ENCODE data around the gene VPS11.

VPS11 gene

GRCh38 chr11:119115484-119116234, 48.0 kb downstream of the VPS11 start:
- peak overlapping the region in 1 of 7 experiments; percentile 3 for H3K4me3 ChIP-seq
- H3K27ac ChIP-seq, result peak overlapping the region in 15 of 21 experiments; percentile 5 to 80 (median 64)

GRCh38 chr11:119116235-119116594, 48.6 kb downstream of the VPS11 start:
- peak overlapping the region in 15 of 21 experiments; percentile 5 to 80 (median 64) for H3K27ac ChIP-seq
- no peak overlapping the region for H3K4me3 ChIP-seq

- Histone ChIP-seq H3K27ac (peak overlapping the region in 12 of 21 experiments; percentile 5 to 80 (median 64)), H3K4me3 (no peak overlapping the region)
These were observed 49.0 kb downstream of the VPS11 start for GRCh38 chr11:119116601-119117000.

DNA sequence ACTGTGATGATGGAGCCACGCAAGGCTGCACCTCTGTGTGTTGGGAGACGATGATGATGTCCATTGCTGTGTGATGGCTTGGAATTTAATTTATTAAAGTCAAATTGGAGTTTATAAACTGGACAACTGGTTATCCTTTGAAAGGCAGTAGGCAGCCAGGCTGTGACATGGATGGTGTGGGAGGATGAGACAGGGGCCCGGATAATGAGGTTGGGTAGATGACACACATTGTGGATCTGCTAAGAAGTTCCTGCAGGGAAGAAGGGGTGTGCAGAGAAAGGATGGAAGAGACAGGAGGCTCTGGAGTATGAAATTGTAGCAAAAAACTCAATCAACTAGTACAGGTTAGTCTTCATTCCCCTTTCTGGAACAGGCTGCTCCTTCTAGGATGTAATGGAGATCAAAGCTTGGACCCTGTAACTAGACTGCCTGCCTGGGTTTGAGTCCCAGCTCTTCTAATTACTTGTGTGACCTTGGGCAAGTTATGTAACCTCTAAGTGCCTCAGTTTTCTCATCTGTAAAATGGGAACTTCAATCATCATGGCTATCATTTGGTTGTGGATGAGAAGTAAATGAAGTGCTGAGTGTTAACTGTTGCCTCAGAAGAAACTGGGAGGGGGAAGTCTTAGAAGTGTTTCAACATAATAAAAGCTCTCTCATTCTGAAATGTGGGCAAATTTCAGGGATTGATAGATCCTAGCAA, 49.5 kb downstream of the VPS11 start:
- Histone ChIP-seq H3K4me3 (no peak overlapping the region), H3K27ac (peak overlapping the region in 2 of 21 experiments; percentile 78 to 80)

GRCh38 chr11:119118227-119118626, 50.6 kb downstream of the VPS11 start:
- H3K27ac ChIP-seq, result no peak overlapping the region
- no peak overlapping the region for H3K4me3 ChIP-seq

GRCh38 chr11:119118946-119119345, 51.3 kb downstream of the VPS11 start:
- Histone ChIP-seq H3K27ac (no peak overlapping the region), H3K4me3 (no peak overlapping the region)

GRCh38 chr11:119120639-119121007, 53.0 kb downstream of the VPS11 start:
- H3K27ac ChIP-seq, result peak overlapping the region in 20 of 21 experiments; percentile 43 to 94 (median 82)
- peak overlapping the region; percentile 70 to 91 (median 85) for H3K4me3 ChIP-seq

DNA sequence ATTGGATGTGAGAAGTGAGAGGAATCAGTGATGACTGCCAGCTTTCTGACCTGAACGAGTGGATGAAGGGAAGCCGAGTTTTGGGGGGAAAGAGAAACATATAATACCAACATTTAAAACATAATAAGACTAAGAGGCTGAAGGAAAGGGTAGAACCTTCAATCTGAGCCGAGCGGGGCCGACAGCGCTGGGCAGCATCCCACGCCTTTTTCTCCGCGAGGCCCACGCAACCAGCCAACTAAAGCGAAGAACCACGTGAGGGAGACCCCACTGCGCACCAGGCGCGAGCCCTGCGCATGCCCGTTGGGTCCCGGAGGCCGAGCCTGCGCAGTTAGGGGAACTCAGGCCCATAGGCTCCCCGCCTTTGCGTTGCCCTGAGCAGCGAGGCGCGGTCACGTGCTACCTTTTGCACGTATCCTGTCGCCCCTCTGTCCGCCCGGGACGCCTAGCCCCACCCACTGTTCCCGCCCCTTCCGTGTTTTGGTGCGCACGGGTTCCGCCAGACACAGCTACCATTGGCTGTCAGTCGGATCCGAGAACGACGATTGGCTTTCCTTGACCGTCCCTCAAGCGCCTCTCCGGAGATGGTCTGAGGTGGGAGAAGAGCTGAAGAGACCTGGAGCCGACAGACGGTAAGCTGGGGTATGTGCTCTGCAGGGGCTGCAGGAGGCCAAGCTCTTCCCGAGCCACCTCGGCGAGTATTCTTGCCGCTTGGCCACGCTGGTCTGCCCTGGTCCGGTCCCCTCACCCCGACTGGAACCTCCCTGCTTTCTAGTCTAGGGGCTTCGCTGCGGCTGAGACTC, 53.6 kb downstream of the VPS11 start, which contains the start of gene HINFP:
TSS of gene HINFP (plus strand) at position 573 of the 803 bp plus-strand sequence. CDS start 5,365 bp downstream, outside the sequence.
- Histone ChIP-seq H3K27ac (peak within 1 kb of the TSS; percentile 49 to 94 (median 84)), H3K4me3 (peak within 1 kb of the TSS; percentile 70 to 91 (median 85))

DNA sequence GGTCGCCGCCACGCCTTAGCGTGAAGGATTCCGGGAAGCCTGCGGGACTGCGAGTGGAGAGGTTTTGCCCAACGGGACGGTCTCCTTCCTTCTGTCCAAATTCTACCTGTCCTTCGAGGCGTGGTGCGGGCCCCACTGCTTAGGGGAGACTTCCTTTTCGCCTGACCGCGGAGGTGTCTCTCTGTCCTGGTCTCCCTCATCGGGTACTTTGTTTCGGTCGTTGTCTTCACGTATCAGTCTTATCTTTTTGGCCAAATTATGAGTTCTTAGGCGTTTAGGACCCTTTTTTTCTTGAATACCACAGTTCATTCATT, 54.1 kb downstream of the VPS11 start:
- peak overlapping the region; percentile 49 to 94 (median 83) for H3K27ac ChIP-seq

GRCh38 chr11:119125821-119126220, 58.2 kb downstream of the VPS11 start:
- H3K4me3 ChIP-seq, result no peak overlapping the region
- H3K27ac ChIP-seq, result peak overlapping the region in 1 of 21 experiments; percentile 17

More for the DNA sequence above, 54.1 kb downstream of the VPS11 start:
- peak overlapping the region; percentile 70 to 91 (median 85) for H3K4me3 ChIP-seq

DNA sequence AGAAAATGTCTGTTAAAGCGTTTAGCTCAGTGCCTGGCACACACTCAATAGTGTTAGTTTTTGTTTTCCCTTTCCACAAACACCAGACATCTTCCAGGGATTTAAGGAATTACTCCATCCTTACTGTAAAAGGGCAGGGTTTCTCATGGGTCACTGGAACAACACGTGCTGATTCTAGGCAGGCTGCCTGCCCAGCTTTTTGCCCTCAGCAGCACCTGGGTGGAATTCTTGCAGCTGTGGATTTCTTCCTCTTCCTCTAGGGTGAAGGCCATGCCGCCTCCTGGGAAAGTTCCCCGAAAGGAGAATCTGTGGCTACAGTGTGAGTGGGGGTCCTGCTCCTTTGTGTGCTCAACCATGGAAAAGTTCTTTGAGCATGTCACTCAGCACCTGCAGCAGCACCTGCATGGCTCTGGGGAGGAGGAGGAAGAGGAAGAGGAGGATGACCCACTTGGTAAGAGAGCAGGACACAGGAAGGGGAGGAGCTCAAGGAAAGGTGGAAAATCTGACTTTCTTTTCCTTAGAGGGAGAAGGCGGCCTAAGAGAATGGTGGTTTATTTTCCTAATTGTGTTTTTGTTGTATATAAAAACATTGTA, 59.2 kb downstream of the VPS11 start:
- Histone ChIP-seq H3K4me3 (no peak overlapping the region), H3K27ac (peak overlapping the region in 4 of 21 experiments; percentile 14 to 43 (median 30))

GRCh38 chr11:119130662-119131061, 63.0 kb downstream of the VPS11 start:
- H3K27ac ChIP-seq, result no peak overlapping the region
- H3K4me3 ChIP-seq, result no peak overlapping the region
